Nephron progenitor cell (in vitro differentiated cells): ENCODE data around the gene CCDC175.

Experiments used
- DNase-seq: peaks from one replicate; pipeline ENCODE4 v3.0.0; 2021
- H3K27ac Mint-ChIP-seq: 2 replicates; pipeline ENCODE4 v1.8.0; 2021; ENCODE audit warnings: mild to moderate bottlenecking, moderate library complexity, mixed read lengths
- H3K27me3 Mint-ChIP-seq: 2 replicates; pipeline ENCODE4 v1.8.0; 2021; ENCODE audit warnings: mild to moderate bottlenecking, low read depth, mixed read lengths; ENCODE audit not compliant: poor library complexity
- H3K36me3 Mint-ChIP-seq: 2 replicates; pipeline ENCODE4 v1.8.0; 2021; ENCODE audit warnings: low read depth, mixed read lengths
- H3K4me1 Mint-ChIP-seq: 2 replicates; pipeline ENCODE4 v1.8.0; 2021; ENCODE audit warnings: mixed read lengths
- H3K4me3 Mint-ChIP-seq: 2 replicates; pipeline ENCODE4 v1.8.0; 2021; ENCODE audit warnings: mild to moderate bottlenecking, moderate library complexity, mixed read lengths
- H3K9me3 Mint-ChIP-seq: 2 replicates; pipeline ENCODE4 v1.8.0; 2021; ENCODE audit warnings: mild to moderate bottlenecking, moderate library complexity, mixed read lengths
- CTCF ChIP-seq: fragments of 200-600 bp; sonication (generic); IDR thresholded peaks from 2 replicates; pipeline ENCODE4 v1.5.0; 2021; ENCODE audit warnings: antibody characterized with exemption

Gene CCDC175

GRCh38 chr14:59520224-59520623 lies 56.4 kb downstream of the CCDC175 start:
- Mint-ChIP-seq H3K27ac (no peak overlapping the region), H3K9me3 (peaks cover 19% of the 10 kb centered on the region), H3K36me3 (no peaks in the 10 kb centered on the region), H3K4me1 (no peaks in the 10 kb centered on the region), H3K27me3 (peaks cover 3% of the 10 kb centered on the region), H3K4me3 (no peak overlapping the region)
- no peak for DNase-seq
- no peak for TF ChIP-seq CTCF

GRCh38 chr14:59511916-59512575 lies 64.6 kb downstream of the CCDC175 start:
- H3K4me3 Mint-ChIP-seq = no peak overlapping the region
- H3K27ac Mint-ChIP-seq = no peak overlapping the region
- H3K27me3 Mint-ChIP-seq = peaks cover 4% of the 10 kb centered on the region
- DNase-seq = peak; percentile 44
- peaks cover 5% of the 10 kb centered on the region for H3K36me3 Mint-ChIP-seq
- peaks cover 14% of the 10 kb centered on the region for H3K4me1 Mint-ChIP-seq
- H3K9me3 Mint-ChIP-seq = peaks cover 40% of the 10 kb centered on the region
- peak; percentile 64 for TF ChIP-seq CTCF

- no peak for TF ChIP-seq CTCF
- peaks cover 4% of the 10 kb centered on the region for H3K27me3 Mint-ChIP-seq
- no peak overlapping the region for H3K27ac Mint-ChIP-seq
- no peak overlapping the region for H3K4me3 Mint-ChIP-seq
- peaks cover 14% of the 10 kb centered on the region for H3K4me1 Mint-ChIP-seq
- H3K36me3 Mint-ChIP-seq = peaks cover 5% of the 10 kb centered on the region
- no peak for DNase-seq
- peaks cover 30% of the 10 kb centered on the region for H3K9me3 Mint-ChIP-seq
Measured at GRCh38 chr14:59510966-59511365, 65.6 kb downstream of the CCDC175 start.

GRCh38 chr14:59510001-59510400 lies 66.6 kb downstream of the CCDC175 start:
- Mint-ChIP-seq H3K4me3 (no peak overlapping the region), H3K27me3 (peaks cover 4% of the 10 kb centered on the region), H3K9me3 (peaks cover 25% of the 10 kb centered on the region), H3K36me3 (peaks cover 5% of the 10 kb centered on the region), H3K4me1 (peaks cover 14% of the 10 kb centered on the region), H3K27ac (no peak overlapping the region)
- DNase-seq = no peak
- TF ChIP-seq CTCF = no peak

GRCh38 chr14:59509101-59509500 lies 67.5 kb downstream of the CCDC175 start:
- H3K27me3 Mint-ChIP-seq = peaks cover 4% of the 10 kb centered on the region
- H3K4me3 Mint-ChIP-seq = no peak overlapping the region

More at GRCh38 chr14:59509101-59509500, 67.5 kb downstream of the CCDC175 start:
- H3K36me3 Mint-ChIP-seq = peaks cover 7% of the 10 kb centered on the region
- peaks cover 16% of the 10 kb centered on the region for H3K9me3 Mint-ChIP-seq
- H3K27ac Mint-ChIP-seq = no peak overlapping the region
- DNase-seq = no peak
- no peak for TF ChIP-seq CTCF
- peaks cover 14% of the 10 kb centered on the region for H3K4me1 Mint-ChIP-seq
